SH-SY5Y (cell line): ENCODE results near the gene SMNDC1.

ENCODE experiments used
- GATA2 ChIP-seq: IDR thresholded peaks from 2 replicates; pipeline ENCODE4 v1.6.1; 2011; ENCODE audit warnings: mild to moderate bottlenecking, low read depth, low read length
- GATA3 ChIP-seq: IDR thresholded peaks from 2 replicates; pipeline ENCODE4 v1.6.1; 2011; ENCODE audit warnings: low read depth, mild to moderate bottlenecking, low read length, moderate library complexity

SMNDC1 gene

DNA sequence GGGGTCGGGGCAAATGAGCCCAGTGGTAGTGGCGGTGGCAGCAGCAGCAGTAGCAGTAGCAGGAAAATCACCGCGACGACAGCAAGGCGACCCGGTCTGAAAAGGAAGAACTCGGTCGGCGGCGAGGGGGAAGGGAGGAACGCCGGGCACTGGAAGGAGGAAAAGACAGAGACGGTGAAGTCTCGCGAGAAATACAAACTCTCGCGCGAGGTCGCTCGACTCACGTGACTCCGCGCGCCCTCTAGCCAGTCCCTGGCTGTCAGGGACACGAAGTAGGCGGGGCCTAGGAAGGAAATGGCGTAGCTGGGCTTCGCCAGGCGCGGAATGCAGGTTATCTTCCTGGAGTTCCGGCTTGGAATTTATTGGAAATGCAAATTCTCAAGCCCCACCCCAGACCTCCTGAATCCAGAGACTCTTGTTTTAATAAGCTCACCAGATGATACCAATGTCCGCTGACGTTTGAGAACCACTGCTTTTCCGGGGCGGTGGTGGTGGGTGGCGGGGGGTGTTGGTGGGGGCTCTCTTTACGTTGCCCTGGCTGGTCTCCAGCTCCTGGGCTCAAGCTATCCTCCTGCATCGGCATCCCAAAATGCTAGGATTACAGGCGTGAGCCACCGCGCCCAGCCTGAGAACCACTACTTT is at the start of gene SMNDC1:
SMNDC1 (minus strand) TSS at position 141 of the 642 bp plus-strand sequence. CDS start 1,333 bp downstream, outside the sequence.
- TF ChIP-seq GATA3 (no peak), GATA2 (0 out of 2 replicates have a peak, but pooled peaks have one; percentile 42)

DNA sequence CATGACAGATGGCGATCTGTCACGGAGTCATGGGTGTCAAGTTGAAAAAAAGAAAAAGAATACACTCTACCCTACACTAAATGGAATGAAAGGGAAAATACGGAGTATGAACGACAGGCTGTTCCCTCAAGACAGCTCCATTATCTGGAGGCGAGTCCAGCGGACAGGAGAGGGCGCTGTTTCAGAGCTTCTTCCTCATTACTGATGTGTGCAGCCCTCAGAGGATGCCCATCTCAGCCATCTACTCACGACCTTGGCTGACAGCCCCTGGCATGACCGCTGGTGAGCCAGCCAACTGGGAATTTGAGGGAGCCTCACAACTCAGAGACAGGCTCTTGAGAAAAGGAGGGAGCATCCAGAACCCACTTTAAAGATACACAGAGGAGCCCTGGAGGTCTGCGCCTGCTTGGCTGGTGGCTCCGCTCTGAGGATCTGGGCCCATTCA is 49.6 kb upstream of the SMNDC1 start:
- no peak for TF ChIP-seq GATA2
- TF ChIP-seq GATA3 = no peak

DNA sequence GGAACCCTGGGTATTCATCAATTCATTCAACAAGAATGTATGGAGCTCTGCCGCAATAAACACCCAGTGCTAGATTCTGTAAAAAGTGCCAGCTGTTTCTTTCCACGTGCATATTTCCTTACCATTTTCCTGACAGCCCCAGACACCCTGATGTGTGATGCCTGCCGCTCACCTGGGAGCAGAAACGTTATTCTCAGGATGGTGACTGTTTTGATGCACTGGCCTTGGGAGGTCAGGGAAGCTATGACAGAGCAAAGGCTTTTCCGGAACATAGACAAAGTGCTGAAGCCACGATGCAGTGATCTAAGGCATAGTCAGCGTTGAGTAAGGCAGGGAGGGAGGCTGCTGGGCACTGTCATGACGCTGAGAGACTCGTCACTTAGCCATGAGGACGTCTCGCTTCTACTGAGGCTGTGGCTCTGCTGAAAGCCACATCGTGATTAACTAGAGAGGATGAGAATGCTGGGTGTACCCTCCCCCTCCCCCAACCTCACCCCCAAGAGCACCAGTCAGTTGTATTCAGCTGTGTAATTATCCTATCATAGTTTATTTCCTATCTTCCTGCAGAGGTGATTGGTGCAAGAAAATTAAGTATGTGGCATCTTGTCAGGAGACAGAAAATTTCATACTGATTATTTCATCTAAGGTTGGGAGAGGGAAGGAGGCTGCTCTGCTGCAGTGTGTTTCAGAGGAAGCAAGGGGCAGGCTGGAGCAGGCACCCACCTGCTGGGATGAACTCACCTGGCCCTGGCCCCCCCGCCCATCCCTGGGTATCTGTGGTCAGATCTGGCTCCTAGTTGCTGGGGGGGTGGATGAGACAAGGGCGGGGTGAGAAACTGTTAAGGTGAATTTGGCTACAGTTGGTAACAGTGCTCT is 48.8 kb upstream of the SMNDC1 start:
- TF ChIP-seq GATA2 (no peak), GATA3 (no peak)

DNA sequence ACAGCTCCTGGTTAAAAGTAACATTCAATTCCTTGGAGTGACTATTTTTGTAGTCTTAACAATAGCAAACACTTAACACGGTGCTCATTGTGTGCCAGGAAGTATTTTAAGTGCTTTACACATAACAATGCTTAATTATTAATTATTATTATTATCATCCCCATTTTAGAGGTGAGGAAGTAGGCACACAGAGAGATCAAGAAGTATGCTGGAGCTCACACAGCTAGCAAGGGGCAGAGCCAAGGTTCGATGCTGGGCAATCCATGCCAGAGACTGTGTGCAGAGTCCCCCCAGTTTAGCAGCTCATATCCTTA is 48.2 kb upstream of the SMNDC1 start:
- TF ChIP-seq GATA2 (no peak), GATA3 (no peak)

- TF ChIP-seq GATA3 (no peak), GATA2 (no peak)
Measured at GRCh38 chr10:110350812-110351211, 46.1 kb upstream of the SMNDC1 start.

- TF ChIP-seq GATA3 (no peak), GATA2 (no peak)
Measured at GRCh38 chr10:110349831-110350230, 45.1 kb upstream of the SMNDC1 start.

- TF ChIP-seq GATA2 (no peak), GATA3 (no peak)
Measured at GRCh38 chr10:110349386-110349785, 44.7 kb upstream of the SMNDC1 start.

- TF ChIP-seq GATA3 = no peak
- no peak for TF ChIP-seq GATA2
Measured at GRCh38 chr10:110348336-110348735, 43.6 kb upstream of the SMNDC1 start.

- TF ChIP-seq GATA2 (no peak), GATA3 (no peak)
Measured at GRCh38 chr10:110346914-110347313, 42.2 kb upstream of the SMNDC1 start.

DNA sequence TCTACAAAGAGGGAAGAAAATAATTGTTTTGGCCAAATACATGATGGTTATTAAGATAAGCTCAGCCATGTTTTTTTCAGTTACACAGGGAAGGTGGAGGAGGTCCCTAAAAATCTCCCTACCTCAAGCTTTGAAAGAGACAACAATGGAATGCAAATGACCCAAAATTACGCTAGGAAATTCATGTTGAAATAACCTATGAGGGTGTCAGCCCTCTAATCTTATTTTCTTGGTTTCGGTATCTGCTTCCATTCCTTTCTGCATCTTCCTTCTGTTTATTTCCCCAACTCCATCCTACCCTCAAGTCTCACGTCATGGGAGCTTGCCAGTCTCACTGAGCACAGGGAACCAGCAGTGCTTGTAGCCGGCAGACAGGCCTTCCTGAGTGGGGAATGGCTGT is 40.6 kb upstream of the SMNDC1 start:
- TF ChIP-seq GATA3 (no peak), GATA2 (no peak)

DNA sequence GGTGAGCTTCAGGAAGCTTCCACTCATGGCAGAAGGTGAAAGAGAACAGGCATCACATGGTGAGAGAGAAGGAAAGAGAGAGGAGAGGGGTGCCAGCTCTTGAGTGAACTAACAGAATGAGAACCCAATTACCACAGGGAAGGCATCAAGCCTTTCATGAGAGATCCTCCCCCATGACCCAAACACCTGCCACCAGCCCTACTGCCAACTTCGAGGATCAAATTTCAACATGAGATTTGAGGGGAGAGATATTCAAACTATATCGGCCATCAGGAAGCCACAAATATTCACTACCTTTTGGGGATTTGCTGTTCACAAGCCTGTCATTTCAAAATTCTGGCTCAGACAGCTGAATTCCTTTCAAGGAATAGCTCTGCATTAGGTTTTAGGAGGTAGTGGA is 39.9 kb upstream of the SMNDC1 start:
- no peak for TF ChIP-seq GATA3
- no peak for TF ChIP-seq GATA2

- TF ChIP-seq GATA2 (no peak), GATA3 (no peak)
Measured at GRCh38 chr10:110343947-110344346, 39.2 kb upstream of the SMNDC1 start.

DNA sequence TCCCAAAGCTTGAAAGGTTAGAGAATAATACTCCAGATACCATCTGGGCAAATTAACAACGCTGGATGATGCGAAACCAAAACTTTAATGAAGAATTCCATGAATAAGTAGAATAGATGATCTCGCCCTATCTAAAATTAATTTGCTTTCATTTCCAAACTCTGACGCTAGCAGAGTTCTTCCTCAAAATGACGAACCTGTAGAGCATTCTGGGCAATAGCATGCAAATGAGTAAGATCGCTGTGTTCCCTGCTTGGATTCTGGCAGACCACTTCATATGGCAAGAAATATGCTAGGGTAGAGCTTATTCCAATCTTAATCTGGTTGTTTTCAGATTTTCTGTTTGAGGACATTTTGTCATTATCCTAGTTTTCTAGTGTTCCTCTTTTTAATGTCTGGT is 36.1 kb upstream of the SMNDC1 start:
- TF ChIP-seq GATA3 = no peak
- no peak for TF ChIP-seq GATA2

- no peak for TF ChIP-seq GATA2
- no peak for TF ChIP-seq GATA3
Measured at GRCh38 chr10:110340122-110340521, 35.4 kb upstream of the SMNDC1 start.

DNA sequence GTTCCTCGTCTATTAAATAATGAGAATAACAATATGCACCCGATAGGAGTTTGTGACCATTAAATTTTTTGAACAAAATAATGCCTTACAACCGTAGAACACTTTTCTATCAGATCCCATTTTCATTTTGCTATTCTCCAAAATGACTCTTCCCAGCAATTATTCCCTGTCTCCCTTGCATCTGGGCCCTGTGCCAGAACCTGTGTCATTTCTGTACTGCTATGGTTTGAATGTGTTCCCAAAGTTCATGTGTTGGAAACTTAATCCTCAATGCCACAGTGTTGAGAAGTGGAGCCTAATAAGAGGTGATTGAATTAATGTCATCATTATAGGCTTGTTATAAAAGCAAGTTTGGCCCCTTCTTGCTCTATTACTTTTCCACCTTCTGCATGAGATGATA is 33.2 kb upstream of the SMNDC1 start:
- TF ChIP-seq GATA2 = no peak
- TF ChIP-seq GATA3 = no peak
